AG04450 (cell line): Measurements from ENCODE around the gene CADPS2. TPM values are rescaled to one million over a fixed set of nuclear protein-coding genes. Genes with fewer than 3 reads are reported as not detected.

Source experiments
- CTCF ChIA-PET: fragments of 300-600, 350-600 bp; formaldehyde crosslinking; extraction: SDS; loops from one replicate; lab custom pipeline; 2022; ENCODE audit warnings: antibody characterized with exemption, inconsistent platforms; lab: Charles Lee
- POLR2A ChIA-PET: fragments of 350-600 bp; formaldehyde crosslinking; extraction: SDS; loops from one replicate; lab custom pipeline; 2021; ENCODE audit warnings: antibody characterized with exemption, inconsistent platforms; lab: Yijun Ruan, JAX
- DNase-seq: peaks from one replicate; pipeline ENCODE4 v3.0.0-alpha.2; 2011; ENCODE audit warnings: low read depth, low spot score
- H3K27ac ChIP-seq: one replicate; pipeline ENCODE4 v1.5.1; 2012; ENCODE audit warnings: low read depth, low read length, control low read depth
- H3K27me3 ChIP-seq: one replicate; pipeline ENCODE4 v1.6.0; 2012; ENCODE audit warnings: low read length; ENCODE audit not compliant: control insufficient read depth, insufficient read depth
- H3K4me3 ChIP-seq: 2 replicates; pipeline ENCODE4 v1.5.1; 2011; ENCODE audit warnings: mild to moderate bottlenecking, low read depth, low read length, control low read depth
- H3K9me3 ChIP-seq: 2 replicates; pipeline ENCODE4 v1.5.1; 2012; ENCODE audit warnings: low read length; ENCODE audit not compliant: control insufficient read depth, insufficient read depth
- CTCF ChIP-seq: IDR thresholded peaks from 2 replicates; pipeline ENCODE4 v1.5.1; 2011; ENCODE audit warnings: low read depth, low read length, control low read depth, inconsistent platforms
- polyA plus RNA-seq: library from polyadenylated mRNA; depleted of rRNA; stranded (reverse); fragments of >200 nt; gene quantifications from 2 replicates; pipeline ENCODE4 v1.2.3, GENCODE V29; 2011

The CADPS2 gene
- polyA plus RNA-seq, 1 experiment: 0.41 TPM

- no peak for DNase-seq
- CTCF ChIA-PET: no interaction called here
Measured at GRCh38 chr7:122790132-122790531, 96.1 kb downstream of the CADPS2 start.

GRCh38 chr7:122789156-122789555 lies 97.1 kb downstream of the CADPS2 start:
- Histone ChIP-seq H3K27me3 (no peaks in the 10 kb centered on the region), H3K9me3 (no peaks in the 10 kb centered on the region; the same call in 1 of the 2 replicates), H3K4me3 (no peak overlapping the region), H3K27ac (no peak overlapping the region)
- TF ChIP-seq CTCF: no peak
- POLR2A ChIA-PET: no interaction called here
- CTCF ChIA-PET: no interaction called here
- DNase-seq: no peak

More at GRCh38 chr7:122790132-122790531, 96.1 kb downstream of the CADPS2 start:
- no peaks in the 10 kb centered on the region for H3K27me3 ChIP-seq
- H3K27ac ChIP-seq: no peak overlapping the region
- no peak for TF ChIP-seq CTCF
- no peaks in the 10 kb centered on the region; the same call in 1 of the 2 replicates for H3K9me3 ChIP-seq
- no peak overlapping the region for H3K4me3 ChIP-seq
- POLR2A ChIA-PET: no interaction called here

DNA sequence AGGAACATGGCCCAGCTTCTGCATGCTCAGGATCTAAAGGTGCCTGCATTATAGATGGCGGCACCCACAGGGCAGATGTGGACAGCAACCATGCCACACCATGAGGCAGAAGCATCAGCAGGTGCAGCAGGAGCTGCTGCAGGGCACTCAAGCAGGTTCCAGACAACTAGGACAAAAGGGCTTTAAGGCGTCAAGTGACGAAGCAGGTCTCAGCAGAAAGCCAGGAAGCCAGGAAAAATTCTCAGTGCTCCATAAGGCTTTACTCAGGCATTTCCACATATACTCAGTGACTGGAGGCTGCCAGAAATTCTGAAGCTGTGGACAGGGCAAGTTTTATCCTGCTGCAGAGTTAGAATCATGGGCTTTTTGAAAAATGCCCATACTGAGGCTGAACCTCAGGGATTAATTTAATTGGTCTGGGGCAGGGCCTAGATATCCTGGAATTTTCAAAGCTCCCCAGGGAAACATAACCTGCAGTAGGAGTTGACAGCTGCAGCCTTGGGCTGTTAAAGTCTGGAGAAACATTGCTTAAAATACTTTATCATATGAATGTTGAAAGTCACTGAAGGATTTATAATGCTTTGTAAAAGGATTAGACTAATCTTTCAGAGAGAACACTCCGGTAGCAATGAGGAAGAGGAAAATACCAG lies 115.4 kb downstream of the CADPS2 start:
- H3K4me3 ChIP-seq: no peak overlapping the region
- no peak for DNase-seq
- no peak for TF ChIP-seq CTCF
- POLR2A ChIA-PET: no interaction called here
- no peaks in the 10 kb centered on the region for H3K9me3 ChIP-seq
- H3K27ac ChIP-seq: no peak overlapping the region
- no peaks in the 10 kb centered on the region for H3K27me3 ChIP-seq
- CTCF ChIA-PET: no interaction called here

DNA sequence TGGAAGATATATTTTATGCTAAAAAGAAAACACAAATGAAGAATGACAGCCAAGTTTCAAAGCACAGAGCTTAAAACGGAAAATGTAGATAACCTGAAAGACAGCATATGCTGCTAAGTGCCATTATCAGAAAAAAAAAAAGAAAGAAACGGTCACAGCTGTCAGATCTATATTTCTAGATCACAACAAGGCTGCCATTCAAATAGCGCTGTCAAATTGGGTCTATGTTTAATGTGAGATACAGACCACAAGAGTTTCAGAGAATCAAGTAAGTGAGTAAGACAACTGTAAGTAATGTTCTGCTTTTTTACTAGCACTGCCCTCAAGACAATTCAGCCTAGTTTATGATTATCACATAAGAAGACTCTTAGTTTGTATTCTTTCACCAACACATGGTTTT lies 117.4 kb downstream of the CADPS2 start:
- Histone ChIP-seq H3K27ac (no peak overlapping the region), H3K27me3 (no peaks in the 10 kb centered on the region), H3K9me3 (no peaks in the 10 kb centered on the region), H3K4me3 (no peak overlapping the region)
- TF ChIP-seq CTCF: no peak
- POLR2A ChIA-PET: no interaction called here
- no peak for DNase-seq
- CTCF ChIA-PET: no interaction called here

- ChIA-PET CTCF (no interaction called here), POLR2A (no interaction called here)
- Histone ChIP-seq H3K27ac (no peak overlapping the region), H3K27me3 (no peaks in the 10 kb centered on the region), H3K4me3 (no peak overlapping the region), H3K9me3 (no peaks in the 10 kb centered on the region)
- no peak for DNase-seq
- no peak for TF ChIP-seq CTCF
Measured at GRCh38 chr7:122767339-122767738, 118.9 kb downstream of the CADPS2 start.
